Suprapubic skin (tissue), 4 donors: ENCODE measurements around the gene OR51S1. TPM values are rescaled to one million over a fixed set of nuclear protein-coding genes. Genes with fewer than 3 reads are reported as not detected.
"Not testable (repeated sequence)": the region's sequence is repeated elsewhere in the genome, so short reads cannot be mapped to it uniquely, and the experiment has no call there.

ENCODE experiments used
- DNase-seq, 2 donors: peaks; one replicate each; pipeline ENCODE4 v3.0.0-alpha.2; 2019; ENCODE audit warnings: low spot score in 2 of 2
- H3K27ac ChIP-seq: fragments of 200-600 bp; sonication (generic); one replicate; pipeline ENCODE4 v1.5.1; 2019
- H3K27me3 ChIP-seq: fragments of 200-600 bp; sonication (generic); one replicate; pipeline ENCODE4 v1.5.1; 2019
- H3K36me3 ChIP-seq: fragments of 200-600 bp; sonication (generic); one replicate; pipeline ENCODE4 v1.5.1; 2019
- H3K4me1 ChIP-seq: fragments of 200-600 bp; sonication (generic); one replicate; pipeline ENCODE4 v1.5.1; 2019
- H3K4me3 ChIP-seq: fragments of 200-600 bp; sonication (generic); one replicate; pipeline ENCODE4 v1.5.1; 2019; ENCODE audit warnings: mild to moderate bottlenecking
- H3K9me3 ChIP-seq: fragments of 200-600 bp; sonication (generic); one replicate; pipeline ENCODE4 v1.5.1; 2019
- CTCF ChIP-seq, 2 donors: fragments of 200-600 bp in 1 of 2; fragments of 450-650 bp in 1 of 2; sonication (generic) in 1 of 2; IDR thresholded peaks; one replicate each; pipeline ENCODE4 v1.5.1; 2016 to 2019; ENCODE audit warnings: antibody characterized with exemption in 2 of 2, mild to moderate bottlenecking in 1 of 2, moderate library complexity in 1 of 2
- EP300 ChIP-seq: sonication (generic); formaldehyde crosslinking; IDR thresholded peaks from one replicate; pipeline ENCODE4 v1.6.1; 2017; ENCODE audit warnings: antibody characterized with exemption
- POLR2A ChIP-seq, 2 donors: fragments of 450-650 bp; IDR thresholded peaks; one replicate each; pipeline ENCODE4 v1.6.1; 2017; ENCODE audit warnings: antibody characterized with exemption in 2 of 2, mild to moderate bottlenecking in 2 of 2, moderate library complexity in 2 of 2
- POLR2AphosphoS5 ChIP-seq, 3 donors: sonication (generic); formaldehyde crosslinking; IDR thresholded peaks; one replicate each; pipeline ENCODE4 v1.6.1; 2017; ENCODE audit warnings: antibody characterized with exemption in 3 of 3
- WGBS: methylation state at CpG from one replicate; pipeline ENCODE4 v1.1.5; 2018; 5-methylcytosine and 5-hydroxymethylcytosine counted together
- total RNA-seq, 4 donors: library from RNA; depleted of rRNA; stranded (reverse); fragments of >200 nt; gene quantifications; one replicate each; pipeline ENCODE4 v1.1.0, GENCODE V29; 2016

OR51S1 gene
- total RNA-seq, 4 donors from 2014 or later, result not detected

GRCh38 chr11:4862447-4863236, 13.6 kb upstream of the OR51S1 start:
- Histone ChIP-seq H3K9me3 (no peaks in the 10 kb centered on the region), H3K4me3 (no peak overlapping the region), H3K27me3 (no peaks in the 10 kb centered on the region), H3K4me1 (no peaks in the 10 kb centered on the region), H3K27ac (no peak overlapping the region), H3K36me3 (no peaks in the 10 kb centered on the region)
- TF ChIP-seq CTCF (IDR thresholded peaks at IDR 0.05) (no peak), POLR2A (IDR thresholded peaks at IDR 0.05) (no peak), POLR2AphosphoS5 (IDR thresholded peaks at IDR 0.05) (no peak), EP300 (no peak)
- DNase-seq, result no peak

GRCh38 chr11:4854286-4854685, 5.3 kb upstream of the OR51S1 start:
- 92% methylated on average over 7 of the region's 7 CpGs for WGBS
- H3K4me3 ChIP-seq, result not testable (repeated sequence)

GRCh38 chr11:4851033-4851432, 2.0 kb upstream of the OR51S1 start:
- Histone ChIP-seq H3K4me1 (no peaks in the 10 kb centered on the region), H3K27ac (no peak overlapping the region), H3K27me3 (no peaks in the 10 kb centered on the region), H3K36me3 (no peaks in the 10 kb centered on the region), H3K9me3 (no peaks in the 10 kb centered on the region), H3K4me3 (no peak overlapping the region)
- TF ChIP-seq EP300 (no peak), POLR2AphosphoS5 (IDR thresholded peaks at IDR 0.05) (no peak), POLR2A (IDR thresholded peaks at IDR 0.05) (no peak), CTCF (IDR thresholded peaks at IDR 0.05) (no peak)
- WGBS, result 37% methylated on average over 4 of the region's 4 CpGs
- no peak for DNase-seq

More at GRCh38 chr11:4854286-4854685, 5.3 kb upstream of the OR51S1 start:
- H3K36me3 ChIP-seq, H3K27me3 ChIP-seq, H3K27ac ChIP-seq, H3K9me3 ChIP-seq, DNase-seq, H3K4me1 ChIP-seq: not testable (repeated sequence)

GRCh38 chr11:4839851-4840549, 9.0 kb downstream of the OR51S1 start:
- no peaks in the 10 kb centered on the region for H3K4me1 ChIP-seq
- TF ChIP-seq CTCF (IDR thresholded peaks at IDR 0.05) (no peak), EP300 (no peak), POLR2A (IDR thresholded peaks at IDR 0.05) (no peak)
- 91% methylated on average over 2 of the region's 2 CpGs for WGBS
- no peaks in the 10 kb centered on the region for H3K27me3 ChIP-seq
- no peaks in the 10 kb centered on the region for H3K9me3 ChIP-seq
- H3K27ac ChIP-seq, result no peak overlapping the region
- no peak overlapping the region for H3K4me3 ChIP-seq
- H3K36me3 ChIP-seq, result no peaks in the 10 kb centered on the region
- no peak for DNase-seq

- DNase-seq, result no peak
- Histone ChIP-seq H3K9me3 (no peaks in the 10 kb centered on the region), H3K4me1 (no peaks in the 10 kb centered on the region), H3K27ac (no peak overlapping the region), H3K4me3 (no peak overlapping the region), H3K27me3 (no peaks in the 10 kb centered on the region), H3K36me3 (no peaks in the 10 kb centered on the region)
- WGBS, result 62% methylated on average over 2 of the region's 2 CpGs
- TF ChIP-seq POLR2A (IDR thresholded peaks at IDR 0.05) (no peak), CTCF (IDR thresholded peaks at IDR 0.05) (no peak), EP300 (no peak), POLR2AphosphoS5 (IDR thresholded peaks at IDR 0.05) (no peak)
Measured at GRCh38 chr11:4830909-4831308, 18.1 kb downstream of the OR51S1 start.
